ENCODE results near the gene SH3RF3.

DNA sequence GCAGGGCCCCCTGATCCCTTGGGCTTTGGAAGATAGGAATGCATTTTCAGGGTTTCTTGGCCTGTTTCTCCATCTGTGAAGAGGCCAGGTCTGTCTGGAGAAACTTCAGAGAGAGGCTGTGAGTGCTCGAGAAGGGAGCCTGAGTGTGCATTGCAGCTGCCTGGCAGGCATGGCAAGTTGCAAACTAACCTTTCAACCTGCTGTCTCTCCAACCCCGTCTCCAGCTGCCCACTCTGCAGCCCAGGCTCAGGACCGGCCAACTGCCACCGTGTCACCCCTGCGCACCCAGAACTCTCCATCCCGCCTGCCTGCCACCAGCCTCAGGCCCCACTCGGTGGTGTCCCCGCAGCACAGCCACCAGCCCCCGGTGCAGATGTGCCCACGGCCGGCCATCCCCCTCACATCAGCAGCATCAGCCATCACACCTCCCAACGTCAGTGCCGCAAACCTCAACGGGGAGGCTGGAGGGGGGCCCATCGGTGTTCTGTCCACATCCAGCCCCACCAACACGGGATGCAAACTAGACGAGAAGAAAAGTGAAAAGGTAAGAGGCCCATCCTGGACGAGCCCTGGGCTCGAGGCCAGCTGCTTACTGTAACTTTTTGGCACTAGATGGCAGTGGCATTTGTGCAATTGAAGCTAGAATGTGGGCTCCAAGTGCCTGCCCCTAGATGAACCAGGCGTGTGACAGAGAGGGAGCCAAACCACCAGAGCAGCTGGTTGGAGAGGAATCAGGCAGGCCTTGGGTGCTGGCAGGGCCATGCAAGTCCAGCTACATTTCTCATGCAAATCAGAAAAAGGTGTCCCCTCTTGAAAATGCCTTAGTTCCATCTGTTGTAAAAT, 320.2 kb downstream of the SH3RF3 start:
- TF ChIP-seq, protein P1, sequence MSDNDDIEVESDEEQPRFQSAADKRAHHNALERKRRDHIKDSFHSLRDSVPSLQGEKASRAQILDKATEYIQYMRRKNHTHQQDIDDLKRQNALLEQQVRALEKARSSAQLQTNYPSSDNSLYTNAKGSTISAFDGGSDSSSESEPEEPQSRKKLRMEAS (IDR thresholded peaks at IDR 0.05; ENCODE audit: low read depth): no peak
- TF ChIP-seq, protein P2, sequence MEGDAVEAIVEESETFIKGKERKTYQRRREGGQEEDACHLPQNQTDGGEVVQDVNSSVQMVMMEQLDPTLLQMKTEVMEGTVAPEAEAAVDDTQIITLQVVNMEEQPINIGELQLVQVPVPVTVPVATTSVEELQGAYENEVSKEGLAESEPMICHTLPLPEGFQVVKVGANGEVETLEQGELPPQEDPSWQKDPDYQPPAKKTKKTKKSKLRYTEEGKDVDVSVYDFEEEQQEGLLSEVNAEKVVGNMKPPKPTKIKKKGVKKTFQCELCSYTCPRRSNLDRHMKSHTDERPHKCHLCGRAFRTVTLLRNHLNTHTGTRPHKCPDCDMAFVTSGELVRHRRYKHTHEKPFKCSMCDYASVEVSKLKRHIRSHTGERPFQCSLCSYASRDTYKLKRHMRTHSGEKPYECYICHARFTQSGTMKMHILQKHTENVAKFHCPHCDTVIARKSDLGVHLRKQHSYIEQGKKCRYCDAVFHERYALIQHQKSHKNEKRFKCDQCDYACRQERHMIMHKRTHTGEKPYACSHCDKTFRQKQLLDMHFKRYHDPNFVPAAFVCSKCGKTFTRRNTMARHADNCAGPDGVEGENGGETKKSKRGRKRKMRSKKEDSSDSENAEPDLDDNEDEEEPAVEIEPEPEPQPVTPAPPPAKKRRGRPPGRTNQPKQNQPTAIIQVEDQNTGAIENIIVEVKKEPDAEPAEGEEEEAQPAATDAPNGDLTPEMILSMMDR (IDR thresholded peaks at IDR 0.05): no peak
- TF ChIP-seq FOXM1 (IDR thresholded peaks at IDR 0.05; ENCODE audit: low read depth) (no peak), EZH2phosphoT487 (IDR thresholded peaks at IDR 0.05; ENCODE audit: borderline replicate concordance, low read depth) (no peak), JUND (IDR thresholded peaks at IDR 0.05) (no peak), FOSL2 (IDR thresholded peaks at IDR 0.05; ENCODE audit: borderline replicate concordance, low read depth) (no peak), TAF1 (IDR thresholded peaks at IDR 0.05; ENCODE audit: borderline replicate concordance, low read depth, low read length) (no peak), SIN3A (IDR thresholded peaks at IDR 0.05; ENCODE audit: borderline replicate concordance, low read depth, low read length) (no peak), YY1 (IDR thresholded peaks at IDR 0.05; ENCODE audit: low read depth) (no peak)
- TF ChIP-seq, protein P3, sequence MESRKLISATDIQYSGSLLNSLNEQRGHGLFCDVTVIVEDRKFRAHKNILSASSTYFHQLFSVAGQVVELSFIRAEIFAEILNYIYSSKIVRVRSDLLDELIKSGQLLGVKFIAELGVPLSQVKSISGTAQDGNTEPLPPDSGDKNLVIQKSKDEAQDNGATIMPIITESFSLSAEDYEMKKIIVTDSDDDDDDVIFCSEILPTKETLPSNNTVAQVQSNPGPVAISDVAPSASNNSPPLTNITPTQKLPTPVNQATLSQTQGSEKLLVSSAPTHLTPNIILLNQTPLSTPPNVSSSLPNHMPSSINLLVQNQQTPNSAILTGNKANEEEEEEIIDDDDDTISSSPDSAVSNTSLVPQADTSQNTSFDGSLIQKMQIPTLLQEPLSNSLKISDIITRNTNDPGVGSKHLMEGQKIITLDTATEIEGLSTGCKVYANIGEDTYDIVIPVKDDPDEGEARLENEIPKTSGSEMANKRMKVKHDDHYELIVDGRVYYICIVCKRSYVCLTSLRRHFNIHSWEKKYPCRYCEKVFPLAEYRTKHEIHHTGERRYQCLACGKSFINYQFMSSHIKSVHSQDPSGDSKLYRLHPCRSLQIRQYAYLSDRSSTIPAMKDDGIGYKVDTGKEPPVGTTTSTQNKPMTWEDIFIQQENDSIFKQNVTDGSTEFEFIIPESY (IDR thresholded peaks at IDR 0.05; ENCODE audit: borderline replicate concordance, low read depth): no peak
- TF ChIP-seq, protein P4, sequence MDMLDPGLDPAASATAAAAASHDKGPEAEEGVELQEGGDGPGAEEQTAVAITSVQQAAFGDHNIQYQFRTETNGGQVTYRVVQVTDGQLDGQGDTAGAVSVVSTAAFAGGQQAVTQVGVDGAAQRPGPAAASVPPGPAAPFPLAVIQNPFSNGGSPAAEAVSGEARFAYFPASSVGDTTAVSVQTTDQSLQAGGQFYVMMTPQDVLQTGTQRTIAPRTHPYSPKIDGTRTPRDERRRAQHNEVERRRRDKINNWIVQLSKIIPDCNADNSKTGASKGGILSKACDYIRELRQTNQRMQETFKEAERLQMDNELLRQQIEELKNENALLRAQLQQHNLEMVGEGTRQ (IDR thresholded peaks at IDR 0.05; ENCODE audit: borderline replicate concordance, low read depth, low read length): no peak

Data from SK-N-SH (cell line).